Ascending aorta (tissue), 2 donors: Measurements from ENCODE around the gene CABCOCO1. TPM values are rescaled to one million over a fixed set of nuclear protein-coding genes. Genes with fewer than 3 reads are reported as not detected.

Source experiments
- DNase-seq, 2 donors: peaks; one replicate each; pipeline ENCODE4 v3.0.0-alpha.2; 2019; ENCODE audit warnings: low spot score in 2 of 2
- H3K27ac ChIP-seq, 2 donors: fragments of 200-600 bp; sonication (generic); one replicate each; pipeline ENCODE4 v1.5.1; 2016 to 2017; ENCODE audit warnings: mild to moderate bottlenecking in 1 of 2
- H3K27me3 ChIP-seq: fragments of 200-600 bp; sonication (generic); one replicate; pipeline ENCODE4 v1.5.1; 2017
- H3K36me3 ChIP-seq, 2 donors: fragments of 200-600 bp; sonication (generic); one replicate each; pipeline ENCODE4 v1.5.1; 2016
- H3K4me1 ChIP-seq, 2 donors: fragments of 200-600 bp; sonication (generic); one replicate each; pipeline ENCODE4 v1.5.1; 2016 to 2017; ENCODE audit warnings: mild to moderate bottlenecking in 1 of 2
- H3K4me3 ChIP-seq, 2 donors: fragments of 200-600 bp; sonication (generic); one replicate each; pipeline ENCODE4 v1.5.1; 2016 to 2017; ENCODE audit warnings: mild to moderate bottlenecking in 1 of 2
- H3K9me3 ChIP-seq, 2 donors: fragments of 200-600 bp; sonication (generic); one replicate each; pipeline ENCODE4 v1.5.1; 2016
- intact Hi-C: fragments of 100-400 bp; cut with DNase I; formaldehyde crosslinking; loops from one replicate; pipeline ENCODE4 v1.15.1; 2023
- total RNA-seq: library from RNA; depleted of rRNA; stranded (reverse); fragments of >200 nt; gene quantifications from one replicate; pipeline ENCODE4 v1.1.0, GENCODE V29; 2016
- TF ChIP-seq, protein P1 (sequence below), 3 experiments: fragments of 200-600 bp in 2 of 3; fragments of 450-650 bp in 1 of 3; sonication (generic) in 2 of 3; IDR thresholded peaks; one replicate each; pipeline ENCODE4 v1.5.1; 2016 to 2019; ENCODE audit warnings: antibody characterized with exemption in 3 of 3, mild to moderate bottlenecking in 1 of 3, moderate library complexity in 1 of 3

CABCOCO1 gene
- total RNA-seq, 1 donor from 2014 or later = not detected

DNA sequence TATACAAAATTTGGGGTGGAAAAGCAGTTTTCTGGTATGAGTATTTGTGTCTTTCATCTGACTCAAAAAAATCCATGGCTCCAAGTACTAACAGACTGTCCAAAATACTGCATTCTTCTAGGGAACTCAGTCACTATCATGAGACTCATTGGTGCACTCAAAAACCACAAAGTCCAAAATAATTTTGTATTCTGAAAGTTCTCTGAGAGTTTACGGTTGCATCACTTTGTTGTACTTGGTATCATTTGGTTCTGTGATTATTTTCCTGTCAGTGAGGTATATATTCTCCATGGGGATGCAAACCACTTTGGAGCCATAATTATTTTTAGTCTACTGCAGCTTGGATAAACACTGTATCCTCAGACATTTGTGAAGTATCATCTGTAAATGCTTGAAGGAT is 28.0 kb upstream of the CABCOCO1 start:
- TF ChIP-seq, protein P1, sequence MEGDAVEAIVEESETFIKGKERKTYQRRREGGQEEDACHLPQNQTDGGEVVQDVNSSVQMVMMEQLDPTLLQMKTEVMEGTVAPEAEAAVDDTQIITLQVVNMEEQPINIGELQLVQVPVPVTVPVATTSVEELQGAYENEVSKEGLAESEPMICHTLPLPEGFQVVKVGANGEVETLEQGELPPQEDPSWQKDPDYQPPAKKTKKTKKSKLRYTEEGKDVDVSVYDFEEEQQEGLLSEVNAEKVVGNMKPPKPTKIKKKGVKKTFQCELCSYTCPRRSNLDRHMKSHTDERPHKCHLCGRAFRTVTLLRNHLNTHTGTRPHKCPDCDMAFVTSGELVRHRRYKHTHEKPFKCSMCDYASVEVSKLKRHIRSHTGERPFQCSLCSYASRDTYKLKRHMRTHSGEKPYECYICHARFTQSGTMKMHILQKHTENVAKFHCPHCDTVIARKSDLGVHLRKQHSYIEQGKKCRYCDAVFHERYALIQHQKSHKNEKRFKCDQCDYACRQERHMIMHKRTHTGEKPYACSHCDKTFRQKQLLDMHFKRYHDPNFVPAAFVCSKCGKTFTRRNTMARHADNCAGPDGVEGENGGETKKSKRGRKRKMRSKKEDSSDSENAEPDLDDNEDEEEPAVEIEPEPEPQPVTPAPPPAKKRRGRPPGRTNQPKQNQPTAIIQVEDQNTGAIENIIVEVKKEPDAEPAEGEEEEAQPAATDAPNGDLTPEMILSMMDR (IDR thresholded peaks at IDR 0.05) = no peak
- no peaks in the 10 kb centered on the region for H3K27me3 ChIP-seq
- DNase-seq = no peak
- no peaks in the 10 kb centered on the region for H3K36me3 ChIP-seq
- peaks cover 6 to 7% of the 10 kb centered on the region in 2 donors for H3K4me1 ChIP-seq
- H3K9me3 ChIP-seq = no peaks in the 10 kb centered on the region
- no peak overlapping the region for H3K4me3 ChIP-seq
- no peak overlapping the region for H3K27ac ChIP-seq
- intact Hi-C loops = no loop called here

DNA sequence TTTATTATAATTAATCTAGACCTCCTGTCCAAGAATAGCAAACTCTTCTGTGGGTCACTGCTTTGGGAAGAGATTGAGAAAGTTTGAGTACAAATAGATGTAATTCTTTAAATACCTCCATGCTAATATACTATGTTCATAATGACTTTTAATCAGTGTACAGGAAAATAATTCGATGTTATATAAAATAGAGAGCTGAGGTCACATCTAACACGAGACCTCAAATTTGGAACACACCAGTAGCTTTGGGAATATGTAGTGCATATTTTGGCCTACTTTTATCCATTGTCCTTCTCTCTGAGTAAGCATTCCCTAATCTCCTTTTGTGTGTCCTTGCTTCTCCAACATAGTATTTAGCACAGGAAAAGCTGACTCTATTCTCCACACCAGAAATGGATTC is 27.3 kb upstream of the CABCOCO1 start:
- TF ChIP-seq, protein P1 (IDR thresholded peaks at IDR 0.05) = no peak
- Histone ChIP-seq H3K36me3 (no peaks in the 10 kb centered on the region), H3K4me1 (peaks cover 6 to 7% of the 10 kb centered on the region in 2 donors), H3K27ac (peak overlapping the region in 1 of 2 donors; percentile 16), H3K27me3 (no peaks in the 10 kb centered on the region), H3K4me3 (no peak overlapping the region), H3K9me3 (no peaks in the 10 kb centered on the region)
- DNase-seq = no peak
- intact Hi-C loops = no loop called here

DNA sequence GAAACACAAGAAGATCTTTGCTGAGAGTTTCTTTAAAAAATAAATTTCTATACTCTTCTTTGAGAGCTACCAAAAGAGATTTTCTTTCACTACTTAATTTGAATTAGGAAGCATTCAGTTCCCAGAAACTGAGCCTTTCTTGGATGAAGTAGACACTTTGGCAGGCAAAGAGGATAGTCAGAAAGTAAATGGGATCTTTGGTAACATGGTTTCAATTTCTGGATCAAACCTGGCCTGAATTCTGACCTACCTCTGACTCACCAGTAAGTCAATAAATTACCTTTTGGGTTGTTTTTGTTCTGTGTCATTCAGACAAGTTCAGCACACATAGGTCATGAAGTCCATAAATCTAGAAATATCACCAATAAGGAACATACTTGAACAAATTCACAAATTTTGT is 26.8 kb upstream of the CABCOCO1 start:
- Histone ChIP-seq H3K27me3 (no peaks in the 10 kb centered on the region), H3K4me3 (no peak overlapping the region), H3K27ac (peak overlapping the region in 1 of 2 donors; percentile 16), H3K36me3 (no peaks in the 10 kb centered on the region), H3K4me1 (peaks cover 6 to 7% of the 10 kb centered on the region in 2 donors), H3K9me3 (no peaks in the 10 kb centered on the region)
- TF ChIP-seq, protein P1 (IDR thresholded peaks at IDR 0.05) = no peak
- DNase-seq = no peak
- intact Hi-C loops = no loop called here

DNA sequence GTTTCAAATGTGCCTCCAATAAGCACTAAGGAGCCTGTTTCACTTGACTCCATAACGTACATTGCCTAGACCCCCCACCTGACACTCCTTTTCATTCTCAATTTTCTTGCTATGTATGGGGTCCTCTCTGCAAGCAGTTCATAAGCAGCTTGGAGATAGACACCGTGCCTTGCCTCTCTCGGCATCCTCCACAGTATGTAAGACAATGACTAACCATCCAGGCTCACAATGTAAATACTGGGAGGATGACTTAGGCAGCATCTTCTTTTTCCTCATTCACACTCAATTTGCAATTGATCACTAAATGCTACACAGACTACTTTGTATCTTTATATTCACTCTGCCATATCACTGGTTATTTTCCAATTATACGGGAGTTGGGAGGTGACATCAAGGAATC is 22.8 kb upstream of the CABCOCO1 start:
- no peak overlapping the region for H3K4me3 ChIP-seq
- TF ChIP-seq, protein P1 (IDR thresholded peaks at IDR 0.05) = no peak
- intact Hi-C loops = no loop called here
- H3K9me3 ChIP-seq = no peaks in the 10 kb centered on the region
- H3K27ac ChIP-seq = no peak overlapping the region
- H3K4me1 ChIP-seq = peaks cover 0 to 7% of the 10 kb centered on the region in 2 donors
- H3K27me3 ChIP-seq = no peaks in the 10 kb centered on the region
- no peak for DNase-seq
- no peaks in the 10 kb centered on the region for H3K36me3 ChIP-seq

DNA sequence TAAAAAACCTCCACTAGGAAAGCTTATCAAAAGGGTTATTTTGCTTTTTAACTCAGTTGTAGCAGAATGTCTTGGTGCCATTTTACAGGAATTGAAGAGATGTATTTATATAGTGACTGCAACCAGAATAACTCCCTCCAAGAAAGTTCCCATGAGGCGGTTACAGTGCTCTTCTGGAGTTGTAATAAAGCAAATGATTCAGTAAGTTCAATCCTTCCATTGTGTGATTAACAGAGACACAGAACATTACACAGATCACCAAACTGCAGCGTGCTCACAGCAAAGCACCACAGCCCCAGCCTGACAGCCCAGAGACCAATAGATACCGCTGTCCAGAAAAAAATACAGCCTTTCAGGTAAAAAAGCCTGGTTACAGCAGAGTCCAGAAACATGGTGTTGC is 21.9 kb upstream of the CABCOCO1 start:
- no peak overlapping the region for H3K27ac ChIP-seq
- H3K36me3 ChIP-seq = no peaks in the 10 kb centered on the region
- peaks cover 0 to 2% of the 10 kb centered on the region in 2 donors for H3K4me1 ChIP-seq
- no peak for DNase-seq
- no peaks in the 10 kb centered on the region for H3K27me3 ChIP-seq
- H3K4me3 ChIP-seq = no peak overlapping the region
- H3K9me3 ChIP-seq = no peaks in the 10 kb centered on the region
- intact Hi-C loops = no loop called here
- TF ChIP-seq, protein P1 (IDR thresholded peaks at IDR 0.05) = no peak

DNA sequence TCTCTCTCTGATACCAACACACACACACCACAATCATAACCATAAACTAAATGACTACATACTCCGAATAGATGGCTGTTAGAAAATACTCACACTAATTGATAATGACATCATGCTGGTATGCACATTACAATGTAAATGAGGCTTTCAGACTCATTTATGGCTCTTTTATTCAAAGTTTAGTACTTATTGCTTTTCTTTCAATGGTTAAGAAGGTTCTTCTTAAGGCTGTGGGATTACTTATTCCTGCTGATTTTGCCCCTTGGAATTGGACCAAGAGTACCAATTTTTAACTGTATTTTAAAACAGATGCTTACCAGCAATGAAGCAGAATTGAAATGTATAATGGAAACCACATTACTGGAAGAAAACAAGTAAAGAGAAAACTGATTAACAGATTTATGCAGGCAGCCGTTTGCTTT is 20.6 kb upstream of the CABCOCO1 start:
- TF ChIP-seq, protein P1 (IDR thresholded peaks at IDR 0.05) = no peak
- Histone ChIP-seq H3K27ac (no peak overlapping the region), H3K4me1 (no peaks in the 10 kb centered on the region), H3K27me3 (no peaks in the 10 kb centered on the region), H3K36me3 (no peaks in the 10 kb centered on the region), H3K9me3 (no peaks in the 10 kb centered on the region), H3K4me3 (peak overlapping the region in 1 of 2 donors; percentile 8)
- DNase-seq = no peak
- intact Hi-C loops = no loop called here
